Stimulated activated CD8-positive, alpha-beta memory T cell treated with anti-CD3 and anti-CD28 coated beads, Interleukin-4, amount 100 ng/mL, for 24 hours (primary cell): Measurements from ENCODE around the gene ZNF407.

ENCODE experiments used
- DNase-seq: peaks from one replicate; pipeline ENCODE4 v3.0.0-alpha.2; 2020; ENCODE audit warnings: low read depth

The ZNF407 gene

DNA sequence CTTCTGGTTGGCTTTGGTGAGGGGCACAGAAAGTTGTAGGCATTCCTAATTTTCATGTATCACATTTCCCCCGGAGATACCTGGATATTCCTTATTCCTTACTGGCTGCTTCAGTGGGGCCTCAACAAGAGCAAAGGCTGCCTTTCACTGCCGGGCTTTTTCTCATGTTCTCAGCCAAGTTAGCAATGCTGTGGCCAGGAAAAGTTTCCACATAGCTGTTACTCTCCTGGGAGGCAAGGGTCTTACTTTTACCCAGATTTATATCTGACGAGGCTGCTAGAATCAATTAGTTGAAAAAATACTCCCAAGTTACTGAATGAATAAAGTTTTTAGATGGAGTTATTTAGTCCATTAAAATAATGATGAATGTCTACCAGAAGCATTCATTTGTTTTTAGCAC, 230.5 kb downstream of the ZNF407 start:
- no peak for DNase-seq

- no peak for DNase-seq
Measured at GRCh38 chr18:74831571-74832250, 234.0 kb downstream of the ZNF407 start.

DNA sequence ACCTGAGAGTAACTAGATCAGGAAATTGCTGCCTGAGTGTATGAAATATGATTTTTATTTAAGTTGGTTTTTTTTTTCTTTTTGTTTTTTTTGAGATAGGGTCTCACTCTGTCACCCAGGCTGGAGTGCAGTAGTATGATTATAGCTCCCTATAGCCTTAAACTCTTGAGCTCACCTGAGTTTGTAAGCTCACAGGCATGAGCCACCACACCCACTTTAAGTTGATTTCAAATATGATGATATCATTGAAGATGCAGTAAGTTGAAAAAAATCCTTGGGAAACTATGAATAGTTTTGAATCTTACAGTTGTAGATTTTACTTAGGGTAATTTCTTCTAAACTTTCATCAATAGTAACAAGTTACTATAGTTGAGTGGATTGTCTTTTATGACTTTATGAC, 234.7 kb downstream of the ZNF407 start:
- no peak for DNase-seq

DNA sequence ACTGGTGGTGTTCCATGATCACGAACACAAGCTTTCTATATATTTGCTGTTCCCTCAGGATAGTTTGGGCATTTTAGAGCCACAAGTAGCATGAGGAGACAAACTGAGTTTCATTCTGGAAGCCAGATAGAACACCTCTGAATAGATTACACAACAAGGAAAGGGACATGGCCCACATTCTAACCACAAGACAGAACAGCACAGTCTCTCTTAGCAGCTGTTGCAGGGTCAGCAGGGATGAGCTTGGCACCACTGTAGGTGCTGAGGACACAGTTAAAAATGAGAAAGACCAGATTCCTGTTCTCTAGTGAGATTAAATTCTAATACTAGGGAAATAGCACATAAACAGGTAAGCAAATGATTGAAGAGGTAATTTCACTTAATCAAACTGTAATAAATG, 235.3 kb downstream of the ZNF407 start:
- no peak for DNase-seq

- DNase-seq = no peak
Measured at GRCh38 chr18:74834424-74835309, 237.0 kb downstream of the ZNF407 start.

- no peak for DNase-seq
Measured at GRCh38 chr18:74836296-74837139, 238.8 kb downstream of the ZNF407 start.

DNA sequence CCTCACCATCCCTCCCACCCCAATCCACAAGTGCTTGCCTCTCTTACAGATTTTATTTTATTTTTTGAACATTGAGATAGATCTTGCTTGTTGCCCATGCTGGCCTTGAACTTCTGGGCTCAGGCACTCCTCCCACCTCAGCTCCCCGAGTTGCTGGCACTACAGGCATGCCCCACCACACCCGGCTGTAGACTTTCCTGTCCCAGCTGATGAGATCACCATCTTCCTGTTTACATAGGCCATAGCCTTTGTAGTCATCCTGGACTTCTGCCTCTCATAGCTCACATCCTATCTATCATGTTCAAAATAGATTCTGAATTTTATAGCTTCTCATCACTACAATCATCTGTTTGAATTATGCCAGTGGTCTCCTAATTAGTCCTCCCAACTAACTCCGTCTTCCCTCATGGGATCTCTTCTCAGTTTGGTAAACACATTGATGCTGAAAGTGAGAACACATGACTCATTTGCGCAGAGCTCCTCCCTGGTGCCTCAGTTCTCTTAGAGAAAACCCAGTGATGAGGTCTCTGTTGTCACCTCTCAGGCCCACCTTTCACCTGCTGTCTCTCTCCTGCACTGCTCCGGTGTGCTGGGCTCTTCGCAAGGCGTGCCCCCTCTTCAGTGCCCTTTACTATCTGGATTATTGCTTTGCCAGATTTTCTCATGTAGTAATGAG, 243.0 kb downstream of the ZNF407 start:
- DNase-seq = no peak

DNA sequence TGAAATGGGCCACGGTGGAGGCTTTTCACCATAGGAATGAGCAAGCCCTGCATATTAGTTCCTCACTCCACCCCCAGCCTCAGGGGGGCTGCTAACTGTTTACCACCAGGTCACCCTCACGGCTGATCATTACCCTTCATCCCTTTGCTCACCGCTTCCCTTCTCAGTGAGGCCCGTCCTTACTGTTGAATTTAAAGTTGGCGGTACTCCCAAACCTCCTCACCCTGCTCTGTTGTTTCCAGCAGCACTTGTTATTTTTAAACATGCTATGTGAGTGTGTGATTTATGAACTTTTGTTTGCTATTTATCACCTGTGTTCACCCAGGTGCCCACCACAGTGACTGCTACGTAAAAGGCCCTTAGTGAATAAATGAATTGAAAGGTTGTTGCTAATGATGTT, 243.6 kb downstream of the ZNF407 start:
- no peak for DNase-seq

GRCh38 chr18:74849301-74849700, 251.6 kb downstream of the ZNF407 start:
- DNase-seq = no peak

DNA sequence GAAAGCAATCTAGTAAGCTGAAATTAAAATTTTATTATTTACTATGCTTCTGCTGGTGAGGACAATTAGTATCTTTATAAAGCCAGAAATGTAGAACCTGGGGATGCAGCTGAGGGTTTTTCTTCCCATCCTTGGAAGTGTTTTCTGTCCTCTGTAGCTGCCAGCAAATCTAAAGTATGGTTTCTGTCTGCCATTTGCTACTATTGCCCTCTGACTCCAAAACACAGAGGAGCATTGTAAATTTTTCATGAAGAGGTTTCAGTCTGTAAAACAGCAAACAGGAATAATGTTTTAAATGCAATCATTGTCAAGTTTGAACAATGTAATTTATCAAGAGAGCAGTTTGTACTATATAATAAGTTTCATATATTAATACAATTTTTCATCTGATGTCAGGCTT, 258.8 kb downstream of the ZNF407 start:
- DNase-seq = no peak

DNA sequence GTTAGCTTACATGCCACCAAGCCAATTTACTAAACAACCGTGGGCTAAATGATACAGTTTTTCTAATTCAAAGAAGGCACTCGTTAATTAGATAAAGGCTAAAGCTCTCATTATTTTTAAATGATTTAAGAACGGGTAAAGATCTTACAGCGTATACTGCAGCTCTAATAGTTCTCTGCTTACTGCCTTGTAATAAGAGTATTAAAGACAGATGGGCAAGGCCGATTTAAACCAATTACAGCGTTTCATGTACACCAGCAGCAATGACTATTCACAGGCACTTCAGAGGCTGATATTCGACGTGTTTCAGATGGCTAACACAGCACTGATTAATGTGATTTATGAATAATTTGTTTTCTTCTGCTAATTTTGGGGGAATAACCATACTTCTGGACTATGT, 259.3 kb downstream of the ZNF407 start:
- DNase-seq = no peak

GRCh38 chr18:74857901-74858300, 260.2 kb downstream of the ZNF407 start:
- DNase-seq = no peak

- DNase-seq = no peak
Measured at GRCh38 chr18:74861154-74861553, 263.5 kb downstream of the ZNF407 start.

DNA sequence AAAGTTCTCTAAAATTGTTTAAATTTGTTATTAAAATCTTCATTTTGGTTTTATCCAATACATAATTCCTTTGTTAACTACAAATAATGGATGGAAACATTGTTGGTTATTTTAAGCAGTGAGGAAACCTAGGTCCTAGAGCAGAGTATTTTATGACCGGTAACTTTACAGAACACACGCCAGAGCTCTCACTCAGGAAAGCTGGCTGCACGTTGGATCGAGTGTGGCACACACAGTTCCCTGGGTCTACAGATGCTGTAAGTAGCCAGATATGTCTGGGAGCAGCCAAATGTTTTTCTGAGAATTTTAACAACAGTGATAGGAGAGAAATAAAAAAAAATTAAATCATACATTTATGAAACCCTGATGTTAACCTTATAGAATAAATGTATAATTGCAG, 264.4 kb downstream of the ZNF407 start:
- DNase-seq = no peak

DNA sequence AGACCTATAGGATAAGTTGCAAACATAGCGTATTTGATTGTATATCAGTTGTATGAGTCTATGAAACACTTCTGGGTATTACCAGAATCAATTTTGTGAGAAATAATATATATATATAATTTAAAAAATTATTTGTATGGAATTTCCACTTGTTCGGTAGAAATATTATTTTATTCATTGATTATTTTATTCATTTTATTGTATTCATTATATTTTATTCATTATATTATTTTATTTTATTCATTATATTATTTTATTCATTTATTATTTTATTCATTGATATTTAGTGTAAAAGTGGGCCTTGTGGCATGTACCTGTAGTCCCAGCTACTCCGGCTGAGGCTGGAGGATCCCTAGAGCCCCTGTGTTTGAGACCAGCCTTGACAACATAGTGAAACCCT, 268.9 kb downstream of the ZNF407 start:
- no peak for DNase-seq

DNA sequence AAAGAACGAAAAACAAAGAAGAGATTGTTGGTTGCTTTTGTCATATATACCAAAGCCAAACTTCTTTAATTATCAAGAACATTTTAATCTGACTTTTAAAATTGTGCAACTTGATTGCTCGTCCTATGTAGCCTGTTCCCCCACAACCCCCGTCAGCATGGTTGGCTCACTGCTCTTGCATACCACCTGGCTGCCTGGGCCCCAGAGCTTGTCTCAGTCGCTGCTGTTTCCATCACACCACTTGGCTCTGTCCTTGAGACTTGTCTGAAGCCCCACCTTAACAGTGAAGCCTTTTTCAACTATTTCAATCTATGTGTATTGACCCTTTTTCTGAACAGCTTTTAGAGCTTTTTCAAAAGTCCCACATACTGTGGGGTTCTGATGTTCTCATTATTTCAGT, 270.8 kb downstream of the ZNF407 start:
- DNase-seq = no peak

DNA sequence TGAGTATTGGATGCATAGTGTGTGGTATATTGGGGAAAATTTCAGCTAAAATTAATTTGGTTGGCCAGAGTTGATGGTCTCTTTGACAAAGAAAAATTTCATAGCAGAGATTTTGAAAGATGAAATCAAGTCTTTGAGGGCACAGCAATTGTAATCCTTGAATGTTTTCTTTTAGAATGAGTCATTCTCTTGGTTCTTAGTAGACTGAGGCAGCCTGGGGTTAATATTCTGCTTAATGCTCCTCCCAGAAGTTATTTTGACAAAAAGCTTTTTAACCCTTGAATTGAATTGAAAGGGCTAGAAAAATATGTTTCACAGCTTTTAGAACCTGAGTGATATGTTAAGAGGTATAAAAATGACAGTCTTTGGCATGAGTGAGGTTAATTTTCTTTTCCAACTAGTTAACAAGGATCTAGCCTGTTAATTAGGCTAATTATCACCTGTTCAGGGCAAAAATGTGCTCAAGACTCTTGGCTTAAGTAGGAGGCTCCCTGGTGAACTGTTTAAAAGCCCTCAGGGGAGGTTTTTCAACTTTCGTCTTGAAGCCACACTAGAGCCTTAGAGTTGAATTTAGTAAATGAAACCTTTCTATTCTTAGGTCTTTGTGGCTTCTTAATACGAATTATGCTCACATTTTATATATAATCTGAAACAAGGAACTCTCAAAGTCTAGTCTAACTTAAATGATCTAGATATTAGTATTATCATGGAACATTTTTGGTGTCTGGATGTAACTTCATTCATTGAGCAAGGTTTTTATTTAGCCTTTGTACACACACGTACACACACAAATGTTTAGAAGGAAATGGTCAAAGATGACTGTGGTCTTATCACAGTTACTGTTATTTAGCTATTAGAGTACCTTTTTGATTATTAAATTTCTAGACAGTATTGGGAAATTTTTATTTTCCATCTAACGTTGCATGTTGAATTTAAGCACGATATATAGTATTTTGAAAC, 272.5 kb downstream of the ZNF407 start:
- no peak for DNase-seq

GRCh38 chr18:74870950-74871349, 273.3 kb downstream of the ZNF407 start:
- DNase-seq = no peak

GRCh38 chr18:74873629-74874028, 276.0 kb downstream of the ZNF407 start:
- no peak for DNase-seq

DNA sequence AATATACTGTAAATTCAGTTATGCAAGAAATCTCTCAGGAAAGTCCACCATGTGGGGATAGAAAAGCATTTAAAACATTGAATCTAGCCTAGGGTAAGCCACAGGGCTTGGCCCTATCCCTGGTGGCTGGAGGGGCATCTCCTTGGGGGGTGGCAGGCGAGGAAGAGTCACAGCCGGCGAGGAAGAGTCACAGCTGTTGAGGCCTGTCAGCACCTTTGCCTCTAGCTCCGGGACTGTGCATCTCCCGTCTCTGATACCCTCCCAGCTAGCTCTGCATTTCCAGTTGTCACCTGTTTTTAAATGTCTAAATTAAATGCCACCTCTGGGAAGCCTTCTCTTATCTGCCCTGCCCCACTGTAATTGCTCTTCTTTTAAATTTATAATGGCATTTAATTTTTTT, 276.7 kb downstream of the ZNF407 start:
- no peak for DNase-seq
